Naive thymus-derived CD8-positive, alpha-beta T cell (primary cell): Measurements from ENCODE around the gene NR6A1. TPM values are rescaled to one million over a fixed set of nuclear protein-coding genes. Genes with fewer than 3 reads are reported as not detected.

Source experiments
- ATAC-seq, 2 donors: fragments of 150-1000 bp; cut with Tn5 transposase in 1 of 2; sonication (Bioruptor Pico), chemical (Tn5 transposase) in 1 of 2; 1 replicate in 1 of 2; 2 replicates in 1 of 2; pipeline ENCODE4 v1.10.0; 2021; ENCODE audit warnings: mild to moderate bottlenecking in 2 of 2, moderate library complexity in 2 of 2
- POLR2A ChIA-PET: fragments of 350-600 bp; sonication (Branson Sonifier 250); formaldehyde crosslinking; loops from one replicate; lab custom pipeline; 2021; ENCODE audit warnings: antibody characterized with exemption; lab: Charles Lee
- DNase-seq, 10 donors: peaks; one replicate each; pipeline versions ENCODE4 v3.0.0 to v3.0.0-alpha.2; 2020 to 2022
- H3K27ac Mint-ChIP-seq, 10 donors: one replicate each; pipeline ENCODE4 v1.8.0; 2020 to 2022; ENCODE audit warnings: mild to moderate bottlenecking in 10 of 10, mixed read lengths in 10 of 10, moderate library complexity in 4 of 10, inconsistent platforms in 1 of 10
- H3K27me3 Mint-ChIP-seq, 5 donors: one replicate each; pipeline ENCODE4 v1.8.0; 2021 to 2022; ENCODE audit warnings: mixed read lengths in 5 of 5
- H3K36me3 Mint-ChIP-seq, 3 donors: one replicate each; pipeline ENCODE4 v1.8.0; 2020 to 2022; ENCODE audit warnings: mixed read lengths in 3 of 3, mild to moderate bottlenecking in 2 of 3, inconsistent platforms in 1 of 3
- H3K4me1 Mint-ChIP-seq, 4 donors: one replicate each; pipeline ENCODE4 v1.8.0; 2021 to 2022; ENCODE audit warnings: mixed read lengths in 4 of 4
- H3K4me3 Mint-ChIP-seq, 10 donors: one replicate each; pipeline ENCODE4 v1.8.0; 2020 to 2022; ENCODE audit warnings: mild to moderate bottlenecking in 10 of 10, mixed read lengths in 10 of 10, moderate library complexity in 6 of 10, inconsistent platforms in 1 of 10
- H3K9me3 Mint-ChIP-seq, 9 donors: one replicate each; pipeline ENCODE4 v1.8.0; 2020 to 2022; ENCODE audit warnings: mixed read lengths in 9 of 9, mild to moderate bottlenecking in 3 of 9, inconsistent platforms in 1 of 9, moderate library complexity in 1 of 9
- polyA plus RNA-seq, 3 donors: library from polyadenylated mRNA; unstranded; fragments of 300-500 nt; fragmentation: Illumina TruSeq; gene quantifications; one replicate each; pipeline ENCODE4 v1.2.3, GENCODE V29; 2021
- total RNA-seq, 8 experiments: library from RNA in 2 of 8; stranded (reverse) in 2 of 8; gene quantifications; one replicate each; pipeline ENCODE4 v1.2.3 and lab custom pipeline; 2021 to 2026

Gene NR6A1
- total and polyA plus RNA-seq, 5 experiments from 2014 or later, result 0.05 TPM; not detected in 4

DNA sequence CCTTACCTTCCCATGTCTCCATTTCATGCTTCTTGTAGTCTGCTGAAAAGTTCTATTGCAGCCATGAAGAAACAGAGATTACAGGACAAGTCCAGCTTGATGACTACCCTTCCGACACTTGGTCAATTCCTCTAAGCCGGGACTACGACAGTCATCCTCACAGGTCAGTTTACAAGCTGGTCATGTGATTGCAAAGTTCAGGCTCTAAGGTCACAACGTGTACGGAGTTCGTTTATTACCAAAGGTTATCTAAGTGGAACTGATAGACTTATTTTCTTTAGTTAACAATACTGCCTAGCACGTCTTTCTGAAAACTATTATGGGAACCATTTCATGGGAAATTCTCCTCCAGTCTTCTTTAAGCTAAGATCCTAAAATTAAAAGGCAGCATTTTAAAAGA, 175.4 kb downstream of the NR6A1 start:
- no peak for ATAC-seq
- Mint-ChIP-seq H3K4me3 (no peak overlapping the region), H3K36me3 (no peaks in the 10 kb centered on the region)

DNA sequence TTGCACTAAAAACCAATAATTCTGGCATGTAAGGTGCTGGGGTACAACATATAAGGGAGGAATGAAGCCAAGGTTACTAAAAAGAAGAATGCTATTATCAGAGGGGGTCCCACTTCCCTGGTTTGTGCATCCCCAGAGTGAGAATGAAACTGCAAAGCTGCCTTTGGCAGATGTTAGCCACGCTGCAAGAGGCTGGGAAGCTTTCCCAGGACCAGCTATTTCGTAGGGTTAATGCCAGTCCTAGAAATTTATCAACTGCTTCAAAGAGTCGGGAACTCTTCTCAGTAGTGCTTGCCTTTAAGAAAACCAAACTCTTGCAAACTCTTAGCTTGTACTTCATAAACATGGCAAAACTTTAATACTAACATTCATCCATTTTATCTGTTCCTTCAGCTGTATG, 176.4 kb downstream of the NR6A1 start:
- no peak for DNase-seq
- POLR2A ChIA-PET, result no interaction called here
- Mint-ChIP-seq H3K27me3 (peaks cover 4 to 44% (median 17%) of the 10 kb centered on the region in 5 donors), H3K36me3 (no peaks in the 10 kb centered on the region), H3K9me3 (no peaks in the 10 kb centered on the region), H3K4me3 (no peak overlapping the region), H3K4me1 (peaks cover 0 to 2% (median 0%) of the 10 kb centered on the region in 4 donors), H3K27ac (no peak overlapping the region)
- ATAC-seq, result no peak

More for the DNA sequence above, 175.4 kb downstream of the NR6A1 start:
- peaks cover 0 to 2% (median 0%) of the 10 kb centered on the region in 4 donors for H3K4me1 Mint-ChIP-seq
- POLR2A ChIA-PET, result no interaction called here
- peaks cover 7 to 54% (median 17%) of the 10 kb centered on the region in 5 donors for H3K27me3 Mint-ChIP-seq
- no peak for DNase-seq
- H3K27ac Mint-ChIP-seq, result no peak overlapping the region
- no peaks in the 10 kb centered on the region for H3K9me3 Mint-ChIP-seq

DNA sequence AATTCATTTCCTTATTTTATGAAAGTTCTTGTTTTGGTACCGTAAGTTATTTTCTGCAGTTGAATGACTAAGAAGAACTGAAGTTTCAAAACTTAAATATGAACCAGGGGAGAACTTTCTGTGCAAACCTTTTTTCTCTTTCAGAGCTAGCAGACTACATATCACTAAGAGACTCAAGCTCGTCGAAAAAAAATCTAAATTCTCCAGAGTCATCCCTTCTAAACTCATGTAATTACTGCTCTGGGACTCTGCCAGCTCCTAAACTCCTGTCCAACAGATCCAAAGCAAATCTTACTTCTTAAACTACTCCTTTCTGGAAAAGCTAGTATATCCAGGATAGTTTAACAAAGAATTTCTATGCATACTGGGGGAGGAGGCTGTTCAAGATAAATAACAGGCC, 176.9 kb downstream of the NR6A1 start:
- POLR2A ChIA-PET, result no interaction called here

DNA sequence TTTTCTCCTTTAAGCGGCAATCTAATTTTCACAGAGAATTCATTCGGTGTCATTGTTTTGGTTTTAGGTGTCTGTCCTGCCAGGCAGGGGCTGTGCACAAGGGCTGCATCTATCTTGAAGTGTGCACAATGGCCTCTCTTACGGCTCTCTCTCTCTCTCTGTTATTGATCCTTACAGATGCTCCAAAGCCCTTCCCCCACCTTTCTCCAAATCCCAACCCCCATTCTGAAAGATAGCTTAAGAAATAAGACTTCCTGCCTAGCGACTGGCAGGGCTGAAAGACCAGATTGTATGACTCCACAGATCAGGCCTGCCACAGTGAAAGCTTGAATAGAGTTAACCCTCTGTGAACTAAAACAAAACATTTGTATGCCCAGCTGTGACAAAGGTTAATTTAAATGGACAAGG, 177.5 kb downstream of the NR6A1 start:
- no peak overlapping the region for H3K4me3 Mint-ChIP-seq

More for the DNA sequence above, 176.9 kb downstream of the NR6A1 start:
- no peak for ATAC-seq
- H3K36me3 Mint-ChIP-seq, result no peaks in the 10 kb centered on the region
- no peaks in the 10 kb centered on the region for H3K9me3 Mint-ChIP-seq
- DNase-seq, result no peak
- no peak overlapping the region for H3K27ac Mint-ChIP-seq
- H3K4me1 Mint-ChIP-seq, result peaks cover 0 to 2% (median 0%) of the 10 kb centered on the region in 4 donors
- no peak overlapping the region for H3K4me3 Mint-ChIP-seq
- H3K27me3 Mint-ChIP-seq, result peaks cover 4 to 41% (median 17%) of the 10 kb centered on the region in 5 donors

DNA sequence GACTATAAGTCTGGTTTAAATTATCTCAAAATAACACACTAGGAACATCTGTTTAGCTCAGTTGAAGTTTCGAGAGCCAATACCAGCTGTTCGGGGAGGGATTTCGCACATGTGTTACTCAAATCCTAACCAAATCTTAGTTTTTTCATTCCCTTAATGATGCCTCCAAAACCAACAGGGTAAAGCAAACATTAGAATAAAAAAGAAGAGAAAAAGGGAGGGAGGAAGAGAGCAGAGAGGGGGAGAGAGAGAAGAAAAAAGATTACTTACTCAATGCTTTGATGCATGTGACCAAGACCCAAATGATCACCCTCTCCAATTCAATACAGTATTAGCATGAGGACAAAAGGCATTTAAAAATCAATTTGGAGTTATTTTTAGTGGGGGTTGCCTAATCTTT, 177.9 kb downstream of the NR6A1 start:
- Mint-ChIP-seq H3K36me3 (no peaks in the 10 kb centered on the region), H3K27ac (no peak overlapping the region), H3K4me1 (peaks cover 0 to 2% (median 0%) of the 10 kb centered on the region in 4 donors), H3K4me3 (no peak overlapping the region), H3K27me3 (peaks cover 2 to 41% (median 15%) of the 10 kb centered on the region in 5 donors), H3K9me3 (no peaks in the 10 kb centered on the region)
- POLR2A ChIA-PET, result no interaction called here
- DNase-seq (no peak), ATAC-seq (no peak)

More for the DNA sequence above, 177.5 kb downstream of the NR6A1 start:
- DNase-seq (no peak), ATAC-seq (no peak)
- Mint-ChIP-seq H3K27me3 (peaks cover 3 to 41% (median 16%) of the 10 kb centered on the region in 5 donors), H3K4me1 (peaks cover 0 to 2% (median 0%) of the 10 kb centered on the region in 4 donors), H3K9me3 (no peaks in the 10 kb centered on the region), H3K36me3 (no peaks in the 10 kb centered on the region), H3K27ac (no peak overlapping the region)
- POLR2A ChIA-PET, result no interaction called here

DNA sequence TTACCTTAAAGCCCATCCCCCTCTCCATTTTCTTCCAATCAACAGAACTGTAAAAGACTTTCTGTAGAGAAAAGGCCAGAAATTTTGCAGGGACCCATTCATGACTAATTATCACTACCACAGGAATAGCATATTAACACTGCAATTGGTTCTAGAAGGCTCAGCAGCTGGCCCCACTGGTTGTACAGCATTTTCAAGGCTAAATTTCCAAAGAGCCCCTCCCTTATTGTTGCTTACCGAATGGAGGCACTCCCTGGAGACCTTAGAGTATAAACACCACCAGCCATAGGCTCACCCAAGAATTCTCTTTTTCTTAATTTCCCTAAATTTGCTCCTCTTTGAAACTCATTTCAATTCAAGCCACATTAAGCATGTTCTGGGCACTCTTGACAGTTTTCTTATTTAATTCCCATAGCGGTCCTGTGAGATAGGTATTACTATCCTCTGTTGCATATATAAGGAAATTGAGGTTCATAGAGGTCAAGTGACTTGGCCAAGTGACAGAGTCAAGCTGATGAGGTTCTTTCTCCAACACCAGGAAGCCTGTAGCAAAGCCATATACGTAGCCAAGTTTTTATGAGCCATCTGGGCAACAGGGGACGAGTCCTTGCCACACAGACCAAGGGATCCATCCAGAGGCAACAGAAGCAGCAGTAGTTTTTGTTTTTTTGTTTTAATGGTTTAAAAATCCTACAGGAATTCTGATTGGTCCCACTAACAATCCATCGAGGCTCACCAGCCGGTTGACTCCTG, 180.0 kb downstream of the NR6A1 start:
- POLR2A ChIA-PET, result no interaction called here
- DNase-seq, result no peak
- no peaks in the 10 kb centered on the region for H3K36me3 Mint-ChIP-seq
- no peak overlapping the region for H3K4me3 Mint-ChIP-seq
- H3K27me3 Mint-ChIP-seq, result peaks cover 0 to 22% (median 6%) of the 10 kb centered on the region in 5 donors
- H3K4me1 Mint-ChIP-seq, result peaks cover 0 to 2% (median 0%) of the 10 kb centered on the region in 4 donors
- no peak overlapping the region for H3K27ac Mint-ChIP-seq
- no peak for ATAC-seq
- no peaks in the 10 kb centered on the region for H3K9me3 Mint-ChIP-seq

DNA sequence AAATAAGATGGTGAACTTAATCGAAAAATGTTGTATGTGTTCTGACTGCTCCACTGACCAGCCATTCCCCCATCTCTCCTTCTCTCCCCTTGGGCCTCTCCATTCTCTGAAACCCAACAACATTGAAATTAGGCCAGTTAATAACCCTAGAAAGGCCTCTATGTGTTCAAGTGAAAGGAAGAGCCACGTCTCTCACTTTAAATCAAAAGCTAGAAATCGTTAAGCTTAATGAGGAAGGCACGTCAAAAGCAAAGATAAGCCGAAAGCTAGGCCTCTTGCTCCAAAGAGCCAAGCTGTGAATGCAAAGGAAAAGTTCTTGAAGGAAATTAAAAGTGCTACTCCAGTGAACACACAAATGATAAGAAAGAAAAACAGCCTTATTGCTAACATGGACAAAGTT, 186.5 kb downstream of the NR6A1 start:
- Mint-ChIP-seq H3K27ac (no peak overlapping the region), H3K36me3 (no peaks in the 10 kb centered on the region), H3K27me3 (peaks cover 0 to 2% (median 0%) of the 10 kb centered on the region in 5 donors), H3K4me1 (no peaks in the 10 kb centered on the region), H3K4me3 (no peak overlapping the region), H3K9me3 (peaks cover 0 to 3% (median 0%) of the 10 kb centered on the region in 9 donors)
- no peak for ATAC-seq
- no peak for DNase-seq
- POLR2A ChIA-PET, result no interaction called here

DNA sequence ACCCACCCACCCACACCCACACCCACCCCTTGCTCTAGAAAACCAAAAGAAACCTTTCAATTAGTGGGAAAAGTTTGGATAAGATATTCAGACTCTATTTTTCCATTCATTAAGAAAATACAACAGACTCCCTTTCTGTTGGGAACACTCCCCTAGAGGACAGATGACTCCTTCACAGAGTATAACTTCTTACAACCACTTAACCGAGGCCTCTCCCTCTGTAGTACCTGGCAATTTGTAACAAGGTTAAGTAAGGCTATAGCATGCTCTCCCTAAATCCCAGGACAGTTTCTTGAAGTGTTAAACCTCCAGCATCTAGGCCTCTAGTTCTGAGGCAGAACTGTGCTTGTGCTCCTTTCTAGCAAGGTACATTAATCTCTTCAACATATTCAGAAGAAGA, 188.0 kb downstream of the NR6A1 start:
- no peak for DNase-seq
- H3K9me3 Mint-ChIP-seq, result peaks cover 0 to 4% (median 0%) of the 10 kb centered on the region in 9 donors
- POLR2A ChIA-PET, result no interaction called here

DNA sequence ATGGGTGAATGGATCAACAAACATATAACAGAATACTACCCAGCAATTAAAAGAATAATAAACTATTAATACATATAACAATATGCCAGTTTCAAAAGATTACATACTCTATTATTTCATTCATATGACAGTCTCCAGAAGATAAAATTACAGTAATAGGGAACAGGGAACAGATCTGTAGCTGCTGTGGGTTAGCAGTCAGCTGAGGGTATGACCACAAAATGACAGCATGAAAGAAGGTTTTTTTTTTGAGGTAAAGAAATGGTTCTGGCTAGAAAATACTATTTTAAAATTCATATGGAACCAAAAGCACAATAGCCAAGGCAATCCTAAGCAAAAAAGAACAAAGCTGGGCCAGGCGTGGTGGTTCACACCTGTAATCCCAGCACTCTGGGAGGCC, 190.9 kb downstream of the NR6A1 start:
- Mint-ChIP-seq H3K9me3 (peaks cover 0 to 4% (median 0%) of the 10 kb centered on the region in 9 donors), H3K36me3 (no peaks in the 10 kb centered on the region), H3K4me3 (no peak overlapping the region), H3K27ac (no peak overlapping the region), H3K27me3 (peaks cover 0 to 4% (median 0%) of the 10 kb centered on the region in 5 donors), H3K4me1 (no peaks in the 10 kb centered on the region)
- POLR2A ChIA-PET, result no interaction called here
- DNase-seq (no peak), ATAC-seq (no peak)

More for the DNA sequence above, 188.0 kb downstream of the NR6A1 start:
- Mint-ChIP-seq H3K27me3 (peaks cover 0 to 4% (median 1%) of the 10 kb centered on the region in 5 donors), H3K27ac (no peak overlapping the region), H3K4me3 (no peak overlapping the region), H3K36me3 (no peaks in the 10 kb centered on the region), H3K4me1 (no peaks in the 10 kb centered on the region)
- ATAC-seq, result no peak

DNA sequence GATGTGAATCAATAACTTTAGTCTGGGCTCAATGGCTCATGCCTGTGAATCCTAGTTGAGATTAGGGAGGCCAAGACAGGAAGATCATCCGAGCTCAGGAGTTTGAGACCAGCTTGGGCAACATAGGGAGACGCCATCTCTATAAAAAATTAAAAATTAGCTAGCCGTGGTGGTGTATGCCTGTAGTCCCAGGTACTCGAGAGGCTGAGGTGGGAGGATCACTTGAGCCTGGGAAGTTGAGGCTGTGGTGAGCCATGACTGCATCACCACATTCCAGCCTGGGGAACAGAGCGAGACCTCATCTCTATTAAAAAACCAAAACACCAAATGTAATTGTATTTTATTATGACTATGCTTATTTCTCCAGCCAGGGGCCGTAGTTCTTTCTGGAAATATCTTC, 194.4 kb downstream of the NR6A1 start:
- no peaks in the 10 kb centered on the region for H3K36me3 Mint-ChIP-seq
- DNase-seq (no peak), ATAC-seq (no peak)
- H3K27me3 Mint-ChIP-seq, result peaks cover 0 to 4% (median 0%) of the 10 kb centered on the region in 5 donors
- POLR2A ChIA-PET, result no interaction called here
- no peak overlapping the region for H3K4me3 Mint-ChIP-seq
- no peaks in the 10 kb centered on the region for H3K4me1 Mint-ChIP-seq
- peaks cover 0 to 4% (median 0%) of the 10 kb centered on the region in 9 donors for H3K9me3 Mint-ChIP-seq
- H3K27ac Mint-ChIP-seq, result no peak overlapping the region

DNA sequence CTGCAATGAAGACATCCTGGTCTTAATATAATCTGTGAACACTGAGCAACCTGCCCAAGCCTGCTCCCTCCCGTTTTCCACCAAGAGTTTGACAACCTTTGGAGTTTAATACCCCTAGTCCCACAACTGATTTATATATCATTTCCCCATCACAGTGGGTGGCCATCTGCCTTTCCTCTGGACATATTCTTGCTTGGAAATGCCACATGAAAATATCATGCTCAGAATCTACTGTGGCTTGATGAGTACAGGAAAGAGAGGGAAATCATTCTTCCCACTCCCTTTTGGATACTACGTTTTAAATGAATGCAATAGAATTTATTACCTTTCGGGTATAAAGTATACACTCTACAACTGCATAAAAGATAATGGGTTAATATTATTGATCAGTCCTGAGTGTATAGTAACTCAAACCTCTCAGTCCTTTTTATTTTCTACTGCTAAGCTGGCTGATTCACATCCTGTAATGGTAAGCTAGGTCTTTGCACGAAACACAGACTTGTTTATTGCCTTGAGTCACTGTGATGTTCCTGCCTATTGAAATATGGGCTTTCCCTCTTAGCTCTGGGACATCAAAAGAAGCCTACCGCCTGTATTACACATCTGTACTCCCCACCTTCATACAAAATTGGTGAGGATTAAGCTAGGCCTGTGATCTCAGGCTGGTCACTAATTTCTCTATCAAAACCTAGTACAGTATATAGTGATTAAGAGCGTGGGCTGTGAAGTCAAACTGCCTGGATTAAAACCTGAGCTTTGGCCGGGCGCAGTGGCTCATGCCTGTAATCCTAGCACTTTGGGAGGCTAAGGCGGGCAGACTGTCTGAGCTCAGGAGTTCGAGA, 196.4 kb downstream of the NR6A1 start:
- no peak for ATAC-seq
- Mint-ChIP-seq H3K27me3 (peaks cover 0 to 8% (median 0%) of the 10 kb centered on the region in 5 donors), H3K36me3 (no peaks in the 10 kb centered on the region), H3K9me3 (peaks cover 0 to 2% (median 0%) of the 10 kb centered on the region in 9 donors), H3K4me1 (no peaks in the 10 kb centered on the region), H3K4me3 (no peak overlapping the region), H3K27ac (no peak overlapping the region)
- POLR2A ChIA-PET, result no interaction called here
- DNase-seq, result no peak

DNA sequence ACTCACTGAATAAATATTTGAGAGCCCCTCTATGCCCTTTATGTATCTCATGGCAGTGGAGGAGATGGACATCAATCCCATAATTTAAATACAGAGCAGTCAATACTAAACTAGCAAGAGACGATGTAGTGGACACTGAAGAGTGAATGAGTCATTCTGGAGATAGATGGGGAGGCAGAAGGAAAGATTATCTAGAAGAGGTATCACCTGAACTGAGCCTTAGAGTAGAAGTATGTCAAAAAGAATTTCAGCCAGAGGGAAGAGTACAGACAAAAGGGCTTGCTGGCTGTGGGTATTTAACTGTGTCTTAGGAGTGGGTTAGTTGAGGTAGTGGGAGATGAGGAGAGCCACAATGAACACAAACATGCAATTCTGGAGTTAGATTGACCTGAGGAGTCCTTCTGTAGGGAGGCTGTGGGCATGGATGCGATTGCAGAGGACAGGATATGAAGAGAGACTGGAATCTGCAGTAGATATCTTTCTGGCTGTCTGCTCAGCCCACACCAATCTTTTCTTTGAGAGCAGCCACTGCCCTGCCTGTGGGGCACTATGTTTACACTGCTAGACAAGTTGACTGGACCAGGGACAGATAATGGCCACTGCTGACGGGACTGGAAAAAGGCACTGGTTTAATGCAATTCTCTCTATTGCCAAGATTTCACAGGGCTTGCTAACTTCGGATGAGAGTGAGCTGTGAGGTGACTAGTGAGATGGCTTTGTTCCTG, 200.0 kb downstream of the NR6A1 start:
- no peak for ATAC-seq
- no peaks in the 10 kb centered on the region for H3K36me3 Mint-ChIP-seq
- no peak for DNase-seq
- no peak overlapping the region for H3K4me3 Mint-ChIP-seq
- H3K4me1 Mint-ChIP-seq, result no peaks in the 10 kb centered on the region
- H3K9me3 Mint-ChIP-seq, result no peaks in the 10 kb centered on the region
- no peak overlapping the region for H3K27ac Mint-ChIP-seq
- POLR2A ChIA-PET, result no interaction called here
- H3K27me3 Mint-ChIP-seq, result peaks cover 0 to 8% (median 6%) of the 10 kb centered on the region in 5 donors
